ENCODE results near the gene EXD3.

EXD3 gene

DNA sequence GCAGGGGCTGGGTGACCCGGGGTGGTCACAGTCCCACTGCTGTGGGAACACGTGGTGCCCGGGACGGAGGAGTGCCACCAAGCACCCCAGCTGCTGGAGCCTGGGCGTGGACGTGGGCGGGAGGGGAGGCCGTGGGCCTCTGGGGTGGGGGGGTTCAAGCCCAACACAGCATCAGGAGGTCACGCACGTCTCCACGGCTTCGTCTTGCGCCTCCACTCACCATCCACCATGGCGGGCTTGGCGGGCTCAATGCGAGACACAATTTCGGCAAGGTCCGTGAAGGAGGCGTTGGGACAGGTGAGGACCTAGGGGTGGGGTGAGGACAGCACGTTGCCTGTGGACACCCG, 38.3 kb upstream of the EXD3 start:
- Mint-ChIP-seq H3K27ac (peak overlapping the region; percentile 28), H3K27me3 (no peaks in the 10 kb centered on the region), H3K9me3 (ENCODE audit: low read depth) (no peaks in the 10 kb centered on the region), H3K4me1 (ENCODE audit: low read depth) (peaks cover 23% of the 10 kb centered on the region), H3K36me3 (no peaks in the 10 kb centered on the region), H3K4me3 (peak overlapping the region; percentile 52)

GRCh38 chr9:137460363-137461315, 37.7 kb upstream of the EXD3 start:
- peak overlapping the region; percentile 52 for H3K4me3 Mint-ChIP-seq

DNA sequence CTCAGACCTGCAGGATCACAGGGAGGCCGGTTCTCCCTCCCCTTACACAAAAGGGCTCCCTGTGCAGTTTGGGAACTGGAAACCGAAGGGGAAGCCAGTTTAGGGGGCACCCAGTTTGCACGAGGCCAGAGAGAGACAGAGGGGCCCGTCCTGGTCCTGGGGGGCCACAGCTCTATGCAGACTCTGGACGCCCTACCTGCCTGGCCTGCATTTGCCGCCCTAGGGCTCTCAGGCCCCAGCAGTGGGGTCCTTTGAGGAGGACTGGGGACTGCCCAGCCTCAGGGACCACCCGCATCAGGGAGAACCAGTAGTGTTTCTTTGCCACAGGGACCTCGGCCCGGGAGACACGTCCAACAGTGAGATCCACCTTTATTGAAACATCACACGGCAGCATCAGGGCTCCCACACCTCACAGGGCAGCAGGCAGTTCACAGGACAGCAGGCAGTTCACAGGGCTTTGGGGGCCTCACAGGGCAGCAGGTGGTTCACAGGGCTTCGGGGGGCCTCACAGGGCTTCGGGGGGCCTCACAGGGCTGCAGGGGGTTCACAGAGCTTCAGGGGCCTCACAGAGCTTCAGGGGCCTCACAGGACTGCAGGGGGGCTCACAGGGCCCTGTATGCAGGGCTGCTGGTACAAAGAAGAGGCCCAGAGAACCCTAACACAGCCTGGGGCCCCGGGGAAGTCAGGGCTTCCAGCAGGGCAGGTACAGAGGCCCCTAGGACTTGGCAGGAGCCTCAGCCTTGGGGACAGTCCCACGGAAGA, 36.8 kb upstream of the EXD3 start:
- Mint-ChIP-seq H3K27ac (peak overlapping the region; percentile 64), H3K4me3 (peak overlapping the region; percentile 52), H3K27me3 (no peaks in the 10 kb centered on the region), H3K4me1 (ENCODE audit: low read depth) (peaks cover 27% of the 10 kb centered on the region), H3K36me3 (no peaks in the 10 kb centered on the region), H3K9me3 (ENCODE audit: low read depth) (no peaks in the 10 kb centered on the region)

More at GRCh38 chr9:137460363-137461315, 37.7 kb upstream of the EXD3 start:
- Mint-ChIP-seq H3K36me3 (no peaks in the 10 kb centered on the region), H3K4me1 (ENCODE audit: low read depth) (peaks cover 26% of the 10 kb centered on the region), H3K27me3 (no peaks in the 10 kb centered on the region), H3K9me3 (ENCODE audit: low read depth) (no peaks in the 10 kb centered on the region), H3K27ac (peak overlapping the region; percentile 28)

DNA sequence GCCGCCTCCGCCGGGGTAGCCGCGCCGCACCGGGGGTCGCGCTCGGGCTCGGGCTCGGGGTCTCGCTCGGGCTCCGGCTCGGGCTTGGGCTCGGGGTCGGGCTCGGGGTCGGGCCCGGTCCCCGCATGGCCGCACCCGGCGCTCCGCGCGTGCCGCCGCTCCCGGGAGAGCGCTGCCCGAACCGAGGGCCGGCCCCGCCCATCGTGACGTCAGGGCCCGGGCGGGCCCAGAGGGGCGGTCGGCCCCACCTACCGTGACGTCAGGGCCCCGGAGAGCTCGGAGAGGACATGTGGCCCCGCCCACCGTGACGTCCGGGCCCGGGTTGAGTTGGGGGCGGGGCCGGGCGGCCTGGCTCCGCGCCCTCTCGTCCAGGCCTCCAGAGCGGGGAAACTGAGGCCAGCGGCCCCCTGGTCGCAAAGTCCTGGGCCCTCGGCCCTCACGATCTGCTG, 36.2 kb upstream of the EXD3 start, which contains the start of gene NSMF:
TSS of gene NSMF (minus strand) at position 183 of the 449 bp plus-strand sequence. CDS start 232 bp downstream, outside the sequence.
- peak within 1 kb of the TSS; percentile 64 for H3K27ac Mint-ChIP-seq
- no peaks in the 10 kb centered on the region for H3K9me3 Mint-ChIP-seq (ENCODE audit: low read depth)
- H3K4me1 Mint-ChIP-seq (ENCODE audit: low read depth): peaks cover 30% of the 10 kb centered on the region
- no peaks in the 10 kb centered on the region for H3K27me3 Mint-ChIP-seq
- no peaks in the 10 kb centered on the region for H3K36me3 Mint-ChIP-seq
- peak within 1 kb of the TSS; percentile 52 for H3K4me3 Mint-ChIP-seq

DNA sequence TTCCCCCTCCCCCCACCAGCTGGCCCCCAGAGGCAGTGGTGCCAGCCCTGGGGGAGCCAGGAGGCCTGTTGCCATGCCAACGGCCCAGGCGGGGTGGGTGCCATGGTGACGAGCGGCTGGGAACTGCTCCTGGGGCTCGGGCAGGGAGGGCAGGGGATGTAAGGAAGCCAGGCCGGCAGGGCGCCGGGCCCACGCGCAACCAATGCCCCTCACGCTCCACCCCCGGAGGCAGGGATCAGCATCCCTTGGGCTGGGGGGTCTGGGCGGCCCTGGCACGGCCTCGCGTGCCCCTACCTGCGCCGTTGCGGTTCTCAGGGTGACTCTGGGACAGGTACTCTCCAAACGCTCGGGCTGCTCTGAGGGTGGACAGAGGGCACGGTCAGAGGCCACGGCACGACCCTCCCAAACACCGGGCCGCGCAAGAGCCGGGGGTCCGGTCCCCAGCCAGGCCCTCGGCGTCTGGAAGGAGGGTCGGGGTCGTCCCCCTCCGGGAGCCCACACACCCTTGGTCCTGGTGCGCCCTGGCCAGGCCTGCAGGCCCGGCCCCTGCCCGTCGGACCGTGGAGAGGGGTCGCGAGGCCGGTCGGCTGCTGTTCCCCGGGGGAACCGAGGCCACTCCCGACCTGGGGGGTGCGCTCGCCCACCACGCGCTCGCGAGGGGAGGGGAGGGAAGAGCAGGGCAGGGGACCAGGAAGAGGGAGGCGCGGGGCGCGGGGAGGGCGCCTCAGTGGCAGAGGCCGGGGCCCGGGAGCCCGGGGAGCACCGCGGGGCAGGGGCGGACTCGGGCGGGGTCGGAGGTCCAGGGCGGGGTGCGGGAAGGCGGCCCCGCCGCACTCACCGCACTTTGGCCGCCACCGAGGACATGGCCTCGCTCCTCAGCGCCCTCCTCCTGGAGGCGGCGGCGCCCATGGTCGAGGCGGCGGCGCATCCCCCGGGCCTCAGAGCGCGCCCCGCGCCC, 35.5 kb upstream of the EXD3 start:
- H3K9me3 Mint-ChIP-seq (ENCODE audit: low read depth): no peaks in the 10 kb centered on the region
- no peak overlapping the region for H3K4me3 Mint-ChIP-seq
- H3K27ac Mint-ChIP-seq: no peak overlapping the region

GRCh38 chr9:137457406-137458193, 34.6 kb upstream of the EXD3 start:
- no peaks in the 10 kb centered on the region for H3K36me3 Mint-ChIP-seq
- no peak overlapping the region for H3K27ac Mint-ChIP-seq

More for the DNA sequence above, 35.5 kb upstream of the EXD3 start:
- peaks cover 30% of the 10 kb centered on the region for H3K4me1 Mint-ChIP-seq (ENCODE audit: low read depth)
- H3K27me3 Mint-ChIP-seq: no peaks in the 10 kb centered on the region
- H3K36me3 Mint-ChIP-seq: no peaks in the 10 kb centered on the region

GRCh38 chr9:137456864-137457405, 34.0 kb upstream of the EXD3 start:
- Mint-ChIP-seq H3K27me3 (no peaks in the 10 kb centered on the region), H3K9me3 (ENCODE audit: low read depth) (no peaks in the 10 kb centered on the region), H3K36me3 (no peaks in the 10 kb centered on the region), H3K4me1 (ENCODE audit: low read depth) (peaks cover 26% of the 10 kb centered on the region), H3K4me3 (peak overlapping the region; percentile 20), H3K27ac (no peak overlapping the region)

More at GRCh38 chr9:137457406-137458193, 34.6 kb upstream of the EXD3 start:
- H3K4me1 Mint-ChIP-seq (ENCODE audit: low read depth): peaks cover 25% of the 10 kb centered on the region
- no peaks in the 10 kb centered on the region for H3K27me3 Mint-ChIP-seq
- peak overlapping the region; percentile 32 for H3K4me3 Mint-ChIP-seq
- H3K9me3 Mint-ChIP-seq (ENCODE audit: low read depth): no peaks in the 10 kb centered on the region

DNA sequence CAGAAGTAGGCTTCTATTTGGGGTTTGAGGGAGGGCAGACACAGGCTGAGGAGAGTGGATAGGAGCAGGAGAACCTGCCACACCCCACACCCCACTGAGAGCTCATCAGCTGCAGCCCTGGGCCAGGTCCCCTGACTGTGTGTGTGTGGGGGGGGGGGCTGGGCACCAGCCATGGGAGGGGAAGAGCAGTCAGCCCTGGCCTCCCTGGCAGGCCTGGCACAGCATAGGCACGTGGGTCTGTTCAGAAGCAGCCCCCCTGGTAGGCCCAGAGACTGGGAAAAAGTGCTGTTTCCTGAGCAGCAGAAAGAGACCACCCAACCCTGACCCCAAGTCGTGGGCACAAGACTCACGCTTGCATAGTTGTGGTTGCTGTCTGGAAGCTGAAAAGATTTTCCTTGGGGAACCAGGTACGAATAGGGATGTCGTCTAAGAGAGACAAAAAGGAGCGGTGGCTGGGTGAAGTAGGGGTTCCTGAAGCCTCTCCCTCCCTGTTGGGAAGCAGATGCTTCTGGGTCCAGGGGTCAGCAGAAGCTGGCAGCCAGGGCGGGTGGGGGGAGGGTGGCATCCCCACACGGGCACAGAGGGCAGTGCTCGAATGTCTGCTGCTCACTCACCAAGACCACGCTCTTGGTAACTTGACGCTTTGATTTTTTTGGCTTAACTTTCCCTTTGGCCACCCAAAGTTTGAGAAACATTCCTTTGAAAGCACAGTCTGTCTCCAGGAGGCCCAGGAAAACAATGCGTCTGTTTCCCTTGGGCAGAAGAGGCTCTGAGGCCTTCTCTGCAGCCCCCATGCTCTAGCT, 33.3 kb upstream of the EXD3 start:
- peaks cover 26% of the 10 kb centered on the region for H3K4me1 Mint-ChIP-seq (ENCODE audit: low read depth)
- no peaks in the 10 kb centered on the region for H3K36me3 Mint-ChIP-seq
- H3K9me3 Mint-ChIP-seq (ENCODE audit: low read depth): no peaks in the 10 kb centered on the region
- no peak overlapping the region for H3K27ac Mint-ChIP-seq
- no peaks in the 10 kb centered on the region for H3K27me3 Mint-ChIP-seq
- peak overlapping the region; percentile 56 for H3K4me3 Mint-ChIP-seq

GRCh38 chr9:137455359-137455991, 32.5 kb upstream of the EXD3 start:
- Mint-ChIP-seq H3K4me3 (peak overlapping the region; percentile 35), H3K9me3 (ENCODE audit: low read depth) (no peaks in the 10 kb centered on the region), H3K4me1 (ENCODE audit: low read depth) (peaks cover 22% of the 10 kb centered on the region), H3K27ac (no peak overlapping the region), H3K36me3 (no peaks in the 10 kb centered on the region), H3K27me3 (no peaks in the 10 kb centered on the region)

- no peaks in the 10 kb centered on the region for H3K27me3 Mint-ChIP-seq
- peak overlapping the region; percentile 54 for H3K4me3 Mint-ChIP-seq
- no peak overlapping the region for H3K27ac Mint-ChIP-seq
- H3K36me3 Mint-ChIP-seq: no peaks in the 10 kb centered on the region
- H3K4me1 Mint-ChIP-seq (ENCODE audit: low read depth): peaks cover 24% of the 10 kb centered on the region
- H3K9me3 Mint-ChIP-seq (ENCODE audit: low read depth): no peaks in the 10 kb centered on the region
Observed at GRCh38 chr9:137454597-137455358, 31.8 kb upstream of the EXD3 start.

- peaks cover 20% of the 10 kb centered on the region for H3K4me1 Mint-ChIP-seq (ENCODE audit: low read depth)
- peak overlapping the region; percentile 54 for H3K4me3 Mint-ChIP-seq
- H3K9me3 Mint-ChIP-seq (ENCODE audit: low read depth): no peaks in the 10 kb centered on the region
- H3K27ac Mint-ChIP-seq: no peak overlapping the region
- H3K36me3 Mint-ChIP-seq: no peaks in the 10 kb centered on the region
- H3K27me3 Mint-ChIP-seq: no peaks in the 10 kb centered on the region
Observed at GRCh38 chr9:137454145-137454596, 31.2 kb upstream of the EXD3 start.

DNA sequence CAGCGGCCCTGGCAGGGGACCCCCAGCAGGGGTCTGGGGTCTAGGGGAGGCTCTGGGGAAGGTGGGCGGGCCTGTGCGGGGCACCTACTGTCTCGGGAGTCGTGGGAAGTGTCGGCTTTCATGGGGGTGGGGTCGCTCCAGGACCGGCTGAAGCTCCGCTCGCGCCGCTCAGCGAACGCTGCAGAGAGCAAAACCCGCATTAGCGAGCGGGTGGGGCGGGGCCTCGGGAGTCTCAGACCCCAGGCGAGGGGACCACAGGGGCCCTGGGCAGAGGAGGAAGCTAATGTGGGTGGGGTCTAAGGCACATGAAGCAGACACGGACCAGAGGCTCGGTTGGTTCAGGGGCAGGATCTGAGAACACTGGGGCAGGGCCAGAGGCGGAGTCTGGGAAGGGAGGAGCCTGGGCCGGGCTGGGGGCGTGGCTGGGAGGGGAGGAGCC, 30.7 kb upstream of the EXD3 start:
- H3K9me3 Mint-ChIP-seq (ENCODE audit: low read depth): no peaks in the 10 kb centered on the region
- H3K36me3 Mint-ChIP-seq: no peaks in the 10 kb centered on the region
- no peak overlapping the region for H3K27ac Mint-ChIP-seq
- H3K4me1 Mint-ChIP-seq (ENCODE audit: low read depth): peaks cover 20% of the 10 kb centered on the region
- H3K4me3 Mint-ChIP-seq: no peak overlapping the region
- H3K27me3 Mint-ChIP-seq: no peaks in the 10 kb centered on the region
